GM18870 (cell line): ENCODE data around the gene HOXB9.

Experiments used
- ATAC-seq: cut with Tn5 transposase; IDR thresholded peaks from one replicate; pipeline ENCODE4 v1.9.1; 2021; ENCODE audit warnings: moderate library complexity; ENCODE audit not compliant: unreplicated experiment

The HOXB9 gene

GRCh38 chr17:48588528-48588927 is 37.6 kb downstream of the HOXB9 start:
- ATAC-seq = no peak

DNA sequence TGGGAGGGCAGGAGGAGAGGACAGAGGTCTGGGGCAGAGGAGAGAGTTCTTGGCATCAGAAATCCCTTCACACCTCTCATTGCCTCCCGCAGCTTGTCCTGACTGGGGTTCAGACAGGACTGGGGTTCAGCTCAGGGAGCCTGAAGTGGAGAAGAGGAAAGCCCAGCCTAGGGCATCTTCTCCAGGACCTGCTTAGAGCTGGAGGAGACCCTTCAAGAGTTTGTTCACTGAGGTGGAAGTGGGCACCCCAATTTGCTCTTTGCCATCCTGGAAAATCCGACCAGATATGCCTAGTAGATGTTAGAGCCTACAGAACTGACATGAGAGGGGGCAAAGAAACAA is 38.1 kb downstream of the HOXB9 start:
- no peak for ATAC-seq

GRCh38 chr17:48587276-48588073 is 38.7 kb downstream of the HOXB9 start:
- ATAC-seq = no peak

GRCh38 chr17:48586355-48587258 is 39.6 kb downstream of the HOXB9 start:
- ATAC-seq = no peak

GRCh38 chr17:48584223-48584741 is 41.9 kb downstream of the HOXB9 start:
- no peak for ATAC-seq

- no peak for ATAC-seq
Observed at GRCh38 chr17:48583708-48584222, 42.4 kb downstream of the HOXB9 start.

GRCh38 chr17:48582750-48583069 is 43.4 kb downstream of the HOXB9 start:
- no peak for ATAC-seq

GRCh38 chr17:48579760-48580554 is 46.2 kb downstream of the HOXB9 start:
- ATAC-seq = no peak

GRCh38 chr17:48579471-48579759 is 46.7 kb downstream of the HOXB9 start:
- no peak for ATAC-seq

- ATAC-seq = no peak
Observed at GRCh38 chr17:48578616-48579470, 47.3 kb downstream of the HOXB9 start.

DNA sequence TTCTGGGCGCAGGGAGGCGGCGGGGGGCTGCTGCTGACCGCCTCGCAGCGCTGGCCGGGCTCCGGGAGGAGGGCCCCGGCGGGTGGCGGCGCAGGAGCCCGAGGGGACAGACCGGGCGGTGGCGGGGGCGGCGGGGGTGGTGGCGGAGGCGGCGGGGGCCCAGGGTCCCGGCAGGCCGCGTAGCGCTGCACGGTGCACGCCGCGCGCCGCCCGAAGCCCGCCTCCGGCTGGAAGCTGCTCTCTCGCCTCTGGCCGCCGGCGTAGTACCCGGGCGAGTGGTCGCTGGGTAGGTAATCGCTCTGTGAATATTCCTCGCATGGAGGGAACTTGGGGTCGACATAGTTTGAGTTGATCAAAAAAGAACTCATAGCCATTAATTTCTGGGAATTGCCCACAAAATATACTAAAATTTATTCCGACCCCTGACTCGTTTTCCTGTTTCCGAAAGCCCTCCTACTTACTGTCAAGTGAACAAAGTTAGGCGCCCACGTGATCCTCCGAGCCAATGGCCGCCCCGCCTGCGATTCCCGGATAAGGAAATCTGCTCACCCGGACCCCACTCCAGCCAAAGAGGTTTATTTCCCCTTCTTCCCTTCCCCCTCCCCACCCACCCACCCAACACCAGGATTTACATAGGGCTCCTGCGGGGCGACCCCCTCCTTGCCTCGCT is 48.1 kb downstream of the HOXB9 start, which contains the start of gene HOXB4:
Gene HOXB4 (minus strand): TSS at position 405 of the 670 bp plus-strand sequence. CDS start 31 bp downstream, at position 374.
- ATAC-seq = no peak

- ATAC-seq = no peak
Observed at GRCh38 chr17:48577330-48577945, 48.7 kb downstream of the HOXB9 start.

GRCh38 chr17:48576479-48577309 is 49.5 kb downstream of the HOXB9 start:
- ATAC-seq = no peak

GRCh38 chr17:48575673-48576478 is 50.3 kb downstream of the HOXB9 start:
- ATAC-seq = no peak

DNA sequence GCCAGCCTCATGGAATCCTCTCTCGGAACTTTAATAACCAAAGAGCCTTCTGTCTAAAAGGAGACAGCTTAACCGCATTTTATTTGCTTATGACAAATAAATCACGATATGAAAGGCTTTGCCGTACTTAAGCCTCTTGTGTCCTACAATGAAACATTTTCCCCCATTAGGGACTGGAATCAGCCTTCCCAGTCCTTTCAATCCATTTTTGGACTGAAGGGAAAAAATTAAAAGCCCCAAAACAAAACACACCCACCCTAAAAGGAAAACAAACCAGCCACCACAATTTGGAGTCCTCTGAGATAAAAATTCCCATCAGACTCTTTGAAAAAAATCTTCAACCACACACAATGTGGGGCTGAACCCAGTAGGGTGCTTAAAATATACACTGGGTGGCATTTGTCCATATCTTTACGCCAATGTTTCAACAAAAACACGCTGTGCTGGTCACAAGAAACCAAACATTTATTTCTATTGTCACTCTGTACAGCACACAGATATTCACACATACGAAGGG is 51.0 kb downstream of the HOXB9 start:
- no peak for ATAC-seq

- ATAC-seq = no peak
Observed at GRCh38 chr17:48574505-48575065, 51.6 kb downstream of the HOXB9 start.
